Measurements from ENCODE around the gene NUP188. TPM values are rescaled to one million over a fixed set of nuclear protein-coding genes. Genes with fewer than 3 reads are reported as not detected.

The NUP188 gene
- total RNA-seq, 4 donors from 2014 or later: 21.1 to 62.9 (median 28.6) TPM

GRCh38 chr9:129010267-129010975 is 62.9 kb downstream of the NUP188 start:
- no peak for TF ChIP-seq CTCF (IDR thresholded peaks at IDR 0.05; ENCODE audit: low read depth)

DNA sequence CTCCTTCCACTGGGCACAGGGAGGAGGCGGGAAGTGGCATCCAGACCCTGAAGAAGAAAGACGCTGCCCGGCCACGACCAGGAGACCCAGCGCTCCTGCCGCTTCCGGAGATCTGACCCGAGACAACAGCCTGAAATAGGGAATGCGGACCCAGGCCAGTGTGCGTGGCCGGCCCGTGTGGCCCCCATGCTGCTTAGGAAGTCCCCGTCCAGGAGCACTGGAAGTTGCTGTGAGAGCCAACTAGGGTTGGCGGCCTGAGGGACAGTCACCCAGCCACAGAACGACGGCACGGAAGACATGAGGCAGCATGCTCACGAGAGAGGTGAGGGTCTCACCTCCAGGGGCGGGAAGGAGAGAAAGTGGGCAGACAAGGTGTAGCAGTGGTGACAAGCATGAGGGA is 63.7 kb downstream of the NUP188 start:
- TF ChIP-seq CTCF (IDR thresholded peaks at IDR 0.05; ENCODE audit: low read depth): no peak

DNA sequence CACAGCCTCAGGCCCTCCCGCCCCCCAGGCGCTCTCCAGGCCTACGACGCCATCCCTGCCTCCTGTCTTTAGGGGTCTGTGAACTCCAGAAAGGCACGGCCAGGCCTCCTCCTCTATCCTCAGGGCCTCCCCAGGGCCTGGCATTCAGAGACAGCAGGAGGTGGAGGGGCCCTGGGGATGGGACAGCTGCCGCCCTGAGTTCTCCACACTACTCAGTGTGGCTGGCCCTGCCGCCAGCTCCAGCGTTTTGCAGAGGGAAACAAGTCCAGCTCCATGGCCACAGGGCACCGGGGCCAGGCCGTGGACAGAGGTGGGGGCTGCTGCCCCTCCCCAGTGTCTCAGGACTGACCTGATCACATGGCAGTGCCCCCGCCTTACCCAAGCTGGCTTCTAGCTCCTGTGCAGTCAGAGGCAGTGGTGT is 64.3 kb downstream of the NUP188 start:
- TF ChIP-seq CTCF (IDR thresholded peaks at IDR 0.05; ENCODE audit: low read depth): no peak

DNA sequence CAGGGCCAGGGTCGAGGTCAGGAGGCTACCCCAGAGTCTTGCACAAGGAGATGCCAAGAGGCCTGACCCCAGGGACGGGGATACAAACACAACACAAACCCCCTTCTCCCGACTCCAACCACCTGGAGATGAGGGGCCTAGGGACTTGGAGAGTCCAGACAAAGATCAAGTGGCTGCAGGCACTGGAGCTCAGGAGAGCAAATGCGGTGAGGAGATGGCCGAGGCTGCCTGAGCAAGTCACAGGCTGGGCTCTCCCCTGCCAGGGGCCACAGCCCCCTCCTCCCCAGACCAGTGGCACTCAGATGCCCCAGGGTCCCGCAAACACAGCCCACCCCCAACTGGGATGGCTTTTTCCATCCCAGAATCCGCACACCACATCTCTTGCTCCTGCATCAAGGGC is 64.8 kb downstream of the NUP188 start:
- TF ChIP-seq CTCF (IDR thresholded peaks at IDR 0.05; ENCODE audit: low read depth): no peak

GRCh38 chr9:129012893-129013448 is 65.5 kb downstream of the NUP188 start:
- TF ChIP-seq CTCF (IDR thresholded peaks at IDR 0.05; ENCODE audit: low read depth): no peak

- no peak for TF ChIP-seq CTCF (IDR thresholded peaks at IDR 0.05; ENCODE audit: low read depth)
Measured at GRCh38 chr9:129013674-129014073, 66.2 kb downstream of the NUP188 start.

DNA sequence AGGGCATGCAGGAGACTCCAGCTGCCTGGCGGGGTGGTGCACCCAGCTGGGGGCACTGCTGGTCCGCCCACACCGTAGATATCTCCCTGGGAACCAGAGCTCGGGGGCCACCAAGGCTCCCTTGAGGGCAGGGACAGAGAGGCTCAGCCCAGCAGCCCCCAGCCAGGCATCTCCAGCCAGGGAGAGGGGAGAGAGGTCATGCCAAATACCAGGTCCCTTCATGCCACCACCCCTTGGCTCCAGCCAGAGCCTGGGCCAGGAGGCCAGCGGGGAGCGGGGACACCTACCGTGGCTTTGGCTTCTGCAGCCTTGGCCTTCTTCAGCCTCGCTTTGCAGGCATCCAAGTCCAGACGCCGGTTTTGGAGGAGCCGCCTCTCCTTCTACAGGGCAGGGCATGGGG is 66.6 kb downstream of the NUP188 start:
- no peak for TF ChIP-seq CTCF (IDR thresholded peaks at IDR 0.05; ENCODE audit: low read depth)

Data from subcutaneous adipose tissue (tissue), 4 donors.